Measurements from ENCODE around the gene UGT1A5. TPM values are rescaled to one million over a fixed set of nuclear protein-coding genes. Genes with fewer than 3 reads are reported as not detected.
A peak's percentile ranks its signal among the peaks of the same experiment; 100 is the strongest.

Gene UGT1A5
- total and polyA plus RNA-seq, 2 of the 13 experiments (the other 11 are each of a cell fraction or from before 2014, with no cell fraction given) = not detected

GRCh38 chr2:233756429-233757081 is 43.8 kb downstream of the UGT1A5 start (continued):
- TF ChIP-seq ZNF674 (CRISPR knock-in tag; IDR thresholded peaks at IDR 0.05; ENCODE audit: low read depth) (no peak), TRIM24 (CRISPR knock-in tag; IDR thresholded peaks at IDR 0.05) (peak; percentile 64; the same call in 1 of the 2 replicates), POGZ (CRISPR knock-in tag; IDR thresholded peaks at IDR 0.05) (peak; percentile 72), KDM6A (CRISPR knock-in tag; IDR thresholded peaks at IDR 0.05; ENCODE audit: low read depth) (peak; percentile 71), MAZ (IDR thresholded peaks at IDR 0.05; ENCODE audit: borderline replicate concordance, low read depth, low read length) (no peak), MAZ (CRISPR knock-in tag; IDR thresholded peaks at IDR 0.05; ENCODE audit: low read depth) (peak; percentile 66; the same call in 1 of the 2 replicates), NAIF1 (CRISPR knock-in tag; IDR thresholded peaks at IDR 0.05; ENCODE audit: borderline replicate concordance) (no peak), GATAD2A (CRISPR knock-in tag; IDR thresholded peaks at IDR 0.05) (peak; percentile 91), FIP1L1 (IDR thresholded peaks at IDR 0.05; ENCODE audit: borderline replicate concordance, insufficient read depth, low read depth, low read length) (no peak), ZNF460 (CRISPR knock-in tag; IDR thresholded peaks at IDR 0.05; ENCODE audit: borderline replicate concordance) (no peak; the same call in 1 of the 2 replicates), ZNF232 (CRISPR knock-in tag; IDR thresholded peaks at IDR 0.05; ENCODE audit: borderline replicate concordance) (peak; percentile 74; the same call in 1 of the 2 replicates), SRSF4 (IDR thresholded peaks at IDR 0.05; ENCODE audit: low read depth, low read length, poor library complexity, severe bottlenecking) (no peak), CBFB (CRISPR knock-in tag; IDR thresholded peaks at IDR 0.05) (peak; percentile 83), U2AF2 (IDR thresholded peaks at IDR 0.05; ENCODE audit: low read depth, low read length) (no peak), SRSF1 (optimal IDR thresholded peaks at IDR 0.05; ENCODE audit: low read depth, low read length) (no peak), RFXAP (CRISPR knock-in tag; IDR thresholded peaks at IDR 0.05; ENCODE audit: borderline replicate concordance) (no peak), NBN (conservative IDR thresholded peaks at IDR 0.05) (no peak), KDM1A (CRISPR knock-in tag; IDR thresholded peaks at IDR 0.05) (peak; percentile 92), YEATS2 (CRISPR knock-in tag; IDR thresholded peaks at IDR 0.05; ENCODE audit: borderline replicate concordance) (peak; percentile 43; the same call in 1 of the 2 replicates), ZNF317 (CRISPR knock-in tag; IDR thresholded peaks at IDR 0.05) (peak; percentile 74; the same call in 1 of the 2 replicates), TBX2 (CRISPR knock-in tag; IDR thresholded peaks at IDR 0.05; ENCODE audit: borderline replicate concordance) (peak; percentile 100), PTBP1 (IDR thresholded peaks at IDR 0.05; ENCODE audit: low read depth, low read length, poor library complexity, severe bottlenecking) (no peak), ZNF773 (CRISPR knock-in tag; IDR thresholded peaks at IDR 0.05; ENCODE audit: borderline replicate concordance) (no peak), POLR2AphosphoS2 (IDR thresholded peaks at IDR 0.05; ENCODE audit: low read depth, low read length) (no peak), ZNF891 (CRISPR knock-in tag; IDR thresholded peaks at IDR 0.05) (no peak), ZFP36L2 (CRISPR knock-in tag; IDR thresholded peaks at IDR 0.05) (no peak), ATRX (CRISPR knock-in tag; IDR thresholded peaks at IDR 0.05; ENCODE audit: borderline replicate concordance) (no peak), KMT2B (CRISPR knock-in tag; IDR thresholded peaks at IDR 0.05) (no peak), ZNF350 (CRISPR knock-in tag; IDR thresholded peaks at IDR 0.05; ENCODE audit: borderline replicate concordance, low read depth) (no peak), ZNF446 (CRISPR knock-in tag; IDR thresholded peaks at IDR 0.05) (no peak), RBAK (CRISPR knock-in tag; IDR thresholded peaks at IDR 0.05) (no peak), SNAPC2 (CRISPR knock-in tag; IDR thresholded peaks at IDR 0.05) (peak; percentile 82; the same call in 1 of the 2 replicates), E2F5 (CRISPR knock-in tag; conservative IDR thresholded peaks at IDR 0.05) (no peak), ZMYM3 (CRISPR knock-in tag; IDR thresholded peaks at IDR 0.05) (peak; percentile 21; the same call in 1 of the 2 replicates), TAF1 (CRISPR knock-in tag; IDR thresholded peaks at IDR 0.05) (no peak)

All from HepG2 (cell line).